ENCODE data around the gene TMEM266. TPM values are rescaled to one million over a fixed set of nuclear protein-coding genes. Genes with fewer than 3 reads are reported as not detected.
"Not testable (repeated sequence)": the region's sequence is repeated elsewhere in the genome, so short reads cannot be mapped to it uniquely, and the experiment has no call there.

The TMEM266 gene
- total and polyA plus RNA-seq, 9 donors: 0.13 to 0.95 (median 0.47) TPM

- peaks cover 2% of the 10 kb centered on the region for H3K9me3 ChIP-seq (replicated peaks; ENCODE audit: control insufficient read depth, low read depth, low read length)
- H3K4me3 ChIP-seq (ENCODE audit: low read length): no peak overlapping the region
- no peak for DNase-seq
- no peak overlapping the region for H3K27ac ChIP-seq (ENCODE audit: low read length)
- H3K36me3 ChIP-seq (ENCODE audit: control insufficient read depth, insufficient read depth, low read length): no peaks in the 10 kb centered on the region
- no peaks in the 10 kb centered on the region for H3K27me3 ChIP-seq (ENCODE audit: control insufficient read depth, insufficient read depth, low read length)
- WGBS (ENCODE audit: insufficient coverage): no CpG with 5 or more reads among the region's 3 CpGs
- H3K4me1 ChIP-seq (ENCODE audit: control insufficient read depth, insufficient read depth, low read length): no peaks in the 10 kb centered on the region
These were observed 24.2 kb upstream of the TMEM266 start for GRCh38 chr15:76035593-76035992.

- 100% methylated on average over 1 of the region's 1 CpG for WGBS (ENCODE audit: insufficient coverage)
These were observed 21.3 kb upstream of the TMEM266 start for GRCh38 chr15:76038512-76038911.

GRCh38 chr15:76054201-76054600 is 5.6 kb upstream of the TMEM266 start:
- 94% methylated on average over 6 of the region's 10 CpGs for WGBS (ENCODE audit: insufficient coverage)
- not testable (repeated sequence) for H3K9me3 ChIP-seq (replicated peaks; ENCODE audit: control insufficient read depth, low read depth, low read length); H3K4me3 ChIP-seq (ENCODE audit: low read length); H3K4me1 ChIP-seq (ENCODE audit: control insufficient read depth, insufficient read depth, low read length); H3K27ac ChIP-seq (ENCODE audit: low read length); DNase-seq; H3K36me3 ChIP-seq (ENCODE audit: control insufficient read depth, insufficient read depth, low read length)
- H3K27me3 ChIP-seq (ENCODE audit: control insufficient read depth, insufficient read depth, low read length): peaks cover 22% of the 10 kb centered on the region

More at GRCh38 chr15:76038512-76038911, 21.3 kb upstream of the TMEM266 start:
- Histone ChIP-seq H3K4me3 (ENCODE audit: low read length) (no peak overlapping the region), H3K27ac (ENCODE audit: low read length) (no peak overlapping the region), H3K4me1 (ENCODE audit: control insufficient read depth, insufficient read depth, low read length) (no peaks in the 10 kb centered on the region), H3K9me3 (replicated peaks; ENCODE audit: control insufficient read depth, low read depth, low read length) (peaks cover 2% of the 10 kb centered on the region), H3K36me3 (ENCODE audit: control insufficient read depth, insufficient read depth, low read length) (no peaks in the 10 kb centered on the region), H3K27me3 (ENCODE audit: control insufficient read depth, insufficient read depth, low read length) (no peaks in the 10 kb centered on the region)
- no peak for DNase-seq

- Histone ChIP-seq H3K27ac (ENCODE audit: low read length) (no peak overlapping the region), H3K9me3 (replicated peaks; ENCODE audit: control insufficient read depth, low read depth, low read length) (no peaks in the 10 kb centered on the region), H3K36me3 (ENCODE audit: control insufficient read depth, insufficient read depth, low read length) (no peaks in the 10 kb centered on the region), H3K27me3 (ENCODE audit: control insufficient read depth, insufficient read depth, low read length) (peaks cover 40% of the 10 kb centered on the region), H3K4me1 (ENCODE audit: control insufficient read depth, insufficient read depth, low read length) (peaks cover 13% of the 10 kb centered on the region), H3K4me3 (ENCODE audit: low read length) (no peak overlapping the region)
- no peak for DNase-seq
- WGBS (ENCODE audit: insufficient coverage): no CpG with 5 or more reads among the region's 3 CpGs
These were observed 2.9 kb upstream of the TMEM266 start for GRCh38 chr15:76056931-76057330.

- H3K36me3 ChIP-seq (ENCODE audit: control insufficient read depth, insufficient read depth, low read length): no peaks in the 10 kb centered on the region
- peak; percentile 56 for DNase-seq
- no CpG with 5 or more reads among the region's 7 CpGs for WGBS (ENCODE audit: insufficient coverage)
- H3K4me1 ChIP-seq (ENCODE audit: control insufficient read depth, insufficient read depth, low read length): peaks cover 13% of the 10 kb centered on the region
- H3K4me3 ChIP-seq (ENCODE audit: low read length): no peak overlapping the region
- H3K27ac ChIP-seq (ENCODE audit: low read length): no peak overlapping the region
- H3K27me3 ChIP-seq (ENCODE audit: control insufficient read depth, insufficient read depth, low read length): peaks cover 40% of the 10 kb centered on the region
- no peaks in the 10 kb centered on the region for H3K9me3 ChIP-seq (replicated peaks; ENCODE audit: control insufficient read depth, low read depth, low read length)
These were observed 2.3 kb upstream of the TMEM266 start for GRCh38 chr15:76057332-76058000.

GRCh38 chr15:76058714-76059319 is 968 bp upstream of the TMEM266 start:
- Histone ChIP-seq H3K36me3 (ENCODE audit: control insufficient read depth, insufficient read depth, low read length) (no peaks in the 10 kb centered on the region), H3K4me1 (ENCODE audit: control insufficient read depth, insufficient read depth, low read length) (peaks cover 13% of the 10 kb centered on the region), H3K4me3 (ENCODE audit: low read length) (peak overlapping the region; percentile 55), H3K27me3 (ENCODE audit: control insufficient read depth, insufficient read depth, low read length) (peaks cover 45% of the 10 kb centered on the region), H3K9me3 (replicated peaks; ENCODE audit: control insufficient read depth, low read depth, low read length) (no peaks in the 10 kb centered on the region), H3K27ac (ENCODE audit: low read length) (no peak overlapping the region)
- WGBS (ENCODE audit: insufficient coverage): 0% methylated on average over 8 of the region's 18 CpGs
- peak; percentile 16 for DNase-seq

GRCh38 chr15:76060118-76060989 is 569 bp downstream of the TMEM266 start:
- no peak for DNase-seq
- Histone ChIP-seq H3K9me3 (replicated peaks; ENCODE audit: control insufficient read depth, low read depth, low read length) (no peaks in the 10 kb centered on the region), H3K4me1 (ENCODE audit: control insufficient read depth, insufficient read depth, low read length) (peaks cover 13% of the 10 kb centered on the region), H3K36me3 (ENCODE audit: control insufficient read depth, insufficient read depth, low read length) (no peaks in the 10 kb centered on the region), H3K27me3 (ENCODE audit: control insufficient read depth, insufficient read depth, low read length) (peaks cover 44% of the 10 kb centered on the region), H3K4me3 (ENCODE audit: low read length) (peak overlapping the region; percentile 51), H3K27ac (ENCODE audit: low read length) (no peak overlapping the region)
- 8% methylated on average over 8 of the region's 20 CpGs for WGBS (ENCODE audit: insufficient coverage)

- Histone ChIP-seq H3K27ac (ENCODE audit: low read length) (no peak overlapping the region), H3K27me3 (ENCODE audit: control insufficient read depth, insufficient read depth, low read length) (peaks cover 45% of the 10 kb centered on the region), H3K36me3 (ENCODE audit: control insufficient read depth, insufficient read depth, low read length) (no peaks in the 10 kb centered on the region), H3K4me1 (ENCODE audit: control insufficient read depth, insufficient read depth, low read length) (peaks cover 13% of the 10 kb centered on the region), H3K9me3 (replicated peaks; ENCODE audit: control insufficient read depth, low read depth, low read length) (no peaks in the 10 kb centered on the region), H3K4me3 (ENCODE audit: low read length) (no peak overlapping the region)
- DNase-seq: no peak
- no CpG with 5 or more reads among the region's 5 CpGs for WGBS (ENCODE audit: insufficient coverage)
These were observed 1.9 kb downstream of the TMEM266 start for GRCh38 chr15:76061700-76062099.

- no peak overlapping the region for H3K27ac ChIP-seq (ENCODE audit: low read length)
- DNase-seq: no peak
- H3K4me3 ChIP-seq (ENCODE audit: low read length): no peak overlapping the region
- no peaks in the 10 kb centered on the region for H3K36me3 ChIP-seq (ENCODE audit: control insufficient read depth, insufficient read depth, low read length)
- 21% methylated on average over 2 of the region's 3 CpGs for WGBS (ENCODE audit: insufficient coverage)
- peaks cover 13% of the 10 kb centered on the region for H3K4me1 ChIP-seq (ENCODE audit: control insufficient read depth, insufficient read depth, low read length)
- H3K9me3 ChIP-seq (replicated peaks; ENCODE audit: control insufficient read depth, low read depth, low read length): no peaks in the 10 kb centered on the region
- H3K27me3 ChIP-seq (ENCODE audit: control insufficient read depth, insufficient read depth, low read length): peaks cover 44% of the 10 kb centered on the region
These were observed 2.5 kb downstream of the TMEM266 start for GRCh38 chr15:76062286-76062685.

- peaks cover 32% of the 10 kb centered on the region for H3K27me3 ChIP-seq (ENCODE audit: control insufficient read depth, insufficient read depth, low read length)
- no peaks in the 10 kb centered on the region for H3K9me3 ChIP-seq (replicated peaks; ENCODE audit: control insufficient read depth, low read depth, low read length)
- H3K27ac ChIP-seq (ENCODE audit: low read length): no peak overlapping the region
- peaks cover 6% of the 10 kb centered on the region for H3K4me1 ChIP-seq (ENCODE audit: control insufficient read depth, insufficient read depth, low read length)
- no peak overlapping the region for H3K4me3 ChIP-seq (ENCODE audit: low read length)
- WGBS (ENCODE audit: insufficient coverage): no CpG with 5 or more reads among the region's 3 CpGs
- no peaks in the 10 kb centered on the region for H3K36me3 ChIP-seq (ENCODE audit: control insufficient read depth, insufficient read depth, low read length)
- no peak for DNase-seq
These were observed 4.6 kb downstream of the TMEM266 start for GRCh38 chr15:76064375-76064774.
